ENCODE measurements around the gene ATP8B4. TPM values are rescaled to one million over a fixed set of nuclear protein-coding genes. Genes with fewer than 3 reads are reported as not detected.

The ATP8B4 gene
- total RNA-seq, 1 experiment from 2014 or later, result 0.24 TPM

DNA sequence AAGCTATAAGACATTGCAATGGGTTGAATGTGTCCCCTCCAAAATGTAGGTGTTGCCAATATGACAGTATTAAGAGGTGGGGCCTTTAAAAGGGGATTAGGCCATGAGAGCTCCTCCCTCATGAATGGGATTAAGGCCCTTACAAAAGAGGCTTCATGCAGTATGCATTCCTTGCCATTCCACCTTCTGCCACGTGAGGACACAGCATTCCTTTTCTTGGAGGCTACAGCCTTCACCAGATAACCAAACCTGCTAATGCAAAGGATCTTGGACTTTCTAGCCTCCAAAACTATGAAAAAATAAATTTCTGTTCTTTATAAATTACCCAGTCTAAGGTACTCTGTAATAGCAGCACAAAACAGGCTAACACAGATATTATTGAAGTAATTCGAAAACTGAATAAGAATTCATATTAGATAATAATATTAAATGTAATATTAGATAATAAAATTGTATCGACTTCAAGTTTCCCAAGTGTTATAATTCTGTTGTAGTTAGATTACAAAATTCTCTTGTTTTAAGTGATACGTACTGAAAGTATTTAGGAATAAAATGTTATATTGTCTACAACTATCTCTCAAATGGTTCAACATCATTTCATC is 29.4 kb upstream of the ATP8B4 start:
- no TSS peak for BruUV-seq (replicated peaks)
- H3K27ac Mint-ChIP-seq (ENCODE audit: unreplicated experiment), result no peak overlapping the region
- no peaks in the 10 kb centered on the region for H3K36me3 Mint-ChIP-seq (ENCODE audit: insufficient read depth, unreplicated experiment)
- H3K27me3 Mint-ChIP-seq (ENCODE audit: unreplicated experiment), result no peaks in the 10 kb centered on the region
- no peaks in the 10 kb centered on the region for H3K9me3 Mint-ChIP-seq (ENCODE audit: low read depth, unreplicated experiment)
- CTCF ChIA-PET, result interaction anchor here (0.6 to 2.4 kb wide), 2 partner anchors 167 to 1778 kb away, joined by 5 to 20 read pairs; no protein-coding TSS in a partner anchor
- peak; percentile 45 for DNase-seq
- TF ChIP-seq, protein P1, sequence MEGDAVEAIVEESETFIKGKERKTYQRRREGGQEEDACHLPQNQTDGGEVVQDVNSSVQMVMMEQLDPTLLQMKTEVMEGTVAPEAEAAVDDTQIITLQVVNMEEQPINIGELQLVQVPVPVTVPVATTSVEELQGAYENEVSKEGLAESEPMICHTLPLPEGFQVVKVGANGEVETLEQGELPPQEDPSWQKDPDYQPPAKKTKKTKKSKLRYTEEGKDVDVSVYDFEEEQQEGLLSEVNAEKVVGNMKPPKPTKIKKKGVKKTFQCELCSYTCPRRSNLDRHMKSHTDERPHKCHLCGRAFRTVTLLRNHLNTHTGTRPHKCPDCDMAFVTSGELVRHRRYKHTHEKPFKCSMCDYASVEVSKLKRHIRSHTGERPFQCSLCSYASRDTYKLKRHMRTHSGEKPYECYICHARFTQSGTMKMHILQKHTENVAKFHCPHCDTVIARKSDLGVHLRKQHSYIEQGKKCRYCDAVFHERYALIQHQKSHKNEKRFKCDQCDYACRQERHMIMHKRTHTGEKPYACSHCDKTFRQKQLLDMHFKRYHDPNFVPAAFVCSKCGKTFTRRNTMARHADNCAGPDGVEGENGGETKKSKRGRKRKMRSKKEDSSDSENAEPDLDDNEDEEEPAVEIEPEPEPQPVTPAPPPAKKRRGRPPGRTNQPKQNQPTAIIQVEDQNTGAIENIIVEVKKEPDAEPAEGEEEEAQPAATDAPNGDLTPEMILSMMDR (IDR thresholded peaks at IDR 0.05; ENCODE audit: unreplicated experiment), result peak; percentile 28
- H3K4me1 Mint-ChIP-seq (ENCODE audit: low read depth, unreplicated experiment), result peaks cover 10% of the 10 kb centered on the region
- no peak overlapping the region for H3K4me3 Mint-ChIP-seq (ENCODE audit: low read depth, unreplicated experiment)
- intact Hi-C loops (cut with micrococcal nuclease; ENCODE audit: unreplicated experiment), result loop anchor here (1.0 to 10.0 kb wide), 9 partner anchors 34 to 1794 kb away; partner anchors contain the start of genes AP4E1, DTWD1, FAM227B and SLC27A2

- peaks cover 10% of the 10 kb centered on the region for H3K4me1 Mint-ChIP-seq (ENCODE audit: low read depth, unreplicated experiment)
- H3K27me3 Mint-ChIP-seq (ENCODE audit: unreplicated experiment), result no peaks in the 10 kb centered on the region
- no peaks in the 10 kb centered on the region for H3K36me3 Mint-ChIP-seq (ENCODE audit: insufficient read depth, unreplicated experiment)
- no peak for DNase-seq
- no peak overlapping the region for H3K4me3 Mint-ChIP-seq (ENCODE audit: low read depth, unreplicated experiment)
- no peaks in the 10 kb centered on the region for H3K9me3 Mint-ChIP-seq (ENCODE audit: low read depth, unreplicated experiment)
- CTCF ChIA-PET, result interaction anchor here (1.6 kb wide), 1 partner anchor 1285 kb away, joined by 6 read pairs; no protein-coding TSS in a partner anchor
- no TSS peak for BruUV-seq (replicated peaks)
- intact Hi-C loops (cut with micrococcal nuclease; ENCODE audit: unreplicated experiment), result loop anchor here (5.0 to 10.0 kb wide), 7 partner anchors 94 to 1792 kb away; partner anchors contain the start of genes AP4E1, DTWD1 and FAM227B
- H3K27ac Mint-ChIP-seq (ENCODE audit: unreplicated experiment), result no peak overlapping the region
- TF ChIP-seq, protein P1 (IDR thresholded peaks at IDR 0.05; ENCODE audit: unreplicated experiment), result no peak
Observed at GRCh38 chr15:50146632-50147031, 27.6 kb upstream of the ATP8B4 start.

GRCh38 chr15:50145451-50145872 is 26.4 kb upstream of the ATP8B4 start:
- H3K27ac Mint-ChIP-seq (ENCODE audit: unreplicated experiment), result no peak overlapping the region
- no peak overlapping the region for H3K4me3 Mint-ChIP-seq (ENCODE audit: low read depth, unreplicated experiment)
- TF ChIP-seq, protein P1 (IDR thresholded peaks at IDR 0.05; ENCODE audit: unreplicated experiment), result peak; percentile 37
- BruUV-seq (replicated peaks), result no TSS peak
- no peaks in the 10 kb centered on the region for H3K9me3 Mint-ChIP-seq (ENCODE audit: low read depth, unreplicated experiment)
- CTCF ChIA-PET, result interaction anchor here (0.6 to 1.6 kb wide), 12 partner anchors 21 to 1284 kb away, joined by 3 to 7 read pairs (median 3); partner anchors contain the start of gene SECISBP2L
- intact Hi-C loops (cut with micrococcal nuclease; ENCODE audit: unreplicated experiment), result loop anchor here (1.0 to 10.0 kb wide), 8 partner anchors 93 to 1791 kb away; partner anchors contain the start of genes AP4E1, DTWD1 and FAM227B
- no peaks in the 10 kb centered on the region for H3K36me3 Mint-ChIP-seq (ENCODE audit: insufficient read depth, unreplicated experiment)
- peaks cover 10% of the 10 kb centered on the region for H3K4me1 Mint-ChIP-seq (ENCODE audit: low read depth, unreplicated experiment)
- peak; percentile 19 for DNase-seq
- no peaks in the 10 kb centered on the region for H3K27me3 Mint-ChIP-seq (ENCODE audit: unreplicated experiment)

GRCh38 chr15:50144341-50145120 is 25.5 kb upstream of the ATP8B4 start:
- CTCF ChIA-PET, result interaction anchor here (0.6 to 1.6 kb wide), 10 partner anchors 22 to 1283 kb away, joined by 3 to 7 read pairs (median 3); partner anchors contain the start of gene SECISBP2L
- Mint-ChIP-seq H3K4me3 (ENCODE audit: low read depth, unreplicated experiment) (no peak overlapping the region), H3K9me3 (ENCODE audit: low read depth, unreplicated experiment) (no peaks in the 10 kb centered on the region), H3K27ac (ENCODE audit: unreplicated experiment) (no peak overlapping the region), H3K36me3 (ENCODE audit: insufficient read depth, unreplicated experiment) (no peaks in the 10 kb centered on the region), H3K27me3 (ENCODE audit: unreplicated experiment) (no peaks in the 10 kb centered on the region), H3K4me1 (ENCODE audit: low read depth, unreplicated experiment) (peaks cover 8% of the 10 kb centered on the region)
- BruUV-seq (replicated peaks), result no TSS peak
- intact Hi-C loops (cut with micrococcal nuclease; ENCODE audit: unreplicated experiment), result loop anchor here (1.0 to 10.0 kb wide), 8 partner anchors 92 to 1790 kb away; partner anchors contain the start of genes AP4E1, DTWD1 and FAM227B
- TF ChIP-seq, protein P1 (IDR thresholded peaks at IDR 0.05; ENCODE audit: unreplicated experiment), result no peak
- no peak for DNase-seq

All from Calu3 (cell line).